Gastrocnemius medialis (tissue), 4 donors: Measurements from ENCODE around the gene RNF121.

Source experiments
- POLR2A ChIP-seq, 2 donors: fragments of 450-650 bp; IDR thresholded peaks; one replicate each; pipeline ENCODE4 v1.6.1; 2017; ENCODE audit warnings: antibody characterized with exemption in 2 of 2, mild to moderate bottlenecking in 2 of 2, moderate library complexity in 2 of 2
- TF ChIP-seq, protein P1 (sequence below), 5 experiments: fragments of 450-650 bp in 3 of 5; fragments of 200-600 bp in 2 of 5; sonication (generic) in 2 of 5; IDR thresholded peaks in 4 of 5; conservative IDR thresholded peaks in 1 of 5; 1 replicate in 4 of 5; 2 replicates in 1 of 5; pipeline ENCODE4 v1.5.1; 2016 to 2019; ENCODE audit warnings: antibody characterized with exemption in 5 of 5, mild to moderate bottlenecking in 3 of 5, moderate library complexity in 3 of 5

GRCh38 chr11:72036687-72037086 is 107.8 kb downstream of the RNF121 start:
- TF ChIP-seq POLR2A (IDR thresholded peaks at IDR 0.05): no peak
- TF ChIP-seq, protein P1, sequence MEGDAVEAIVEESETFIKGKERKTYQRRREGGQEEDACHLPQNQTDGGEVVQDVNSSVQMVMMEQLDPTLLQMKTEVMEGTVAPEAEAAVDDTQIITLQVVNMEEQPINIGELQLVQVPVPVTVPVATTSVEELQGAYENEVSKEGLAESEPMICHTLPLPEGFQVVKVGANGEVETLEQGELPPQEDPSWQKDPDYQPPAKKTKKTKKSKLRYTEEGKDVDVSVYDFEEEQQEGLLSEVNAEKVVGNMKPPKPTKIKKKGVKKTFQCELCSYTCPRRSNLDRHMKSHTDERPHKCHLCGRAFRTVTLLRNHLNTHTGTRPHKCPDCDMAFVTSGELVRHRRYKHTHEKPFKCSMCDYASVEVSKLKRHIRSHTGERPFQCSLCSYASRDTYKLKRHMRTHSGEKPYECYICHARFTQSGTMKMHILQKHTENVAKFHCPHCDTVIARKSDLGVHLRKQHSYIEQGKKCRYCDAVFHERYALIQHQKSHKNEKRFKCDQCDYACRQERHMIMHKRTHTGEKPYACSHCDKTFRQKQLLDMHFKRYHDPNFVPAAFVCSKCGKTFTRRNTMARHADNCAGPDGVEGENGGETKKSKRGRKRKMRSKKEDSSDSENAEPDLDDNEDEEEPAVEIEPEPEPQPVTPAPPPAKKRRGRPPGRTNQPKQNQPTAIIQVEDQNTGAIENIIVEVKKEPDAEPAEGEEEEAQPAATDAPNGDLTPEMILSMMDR (IDR thresholded peaks at IDR 0.05 in 4 of 5, conservative IDR thresholded peaks at IDR 0.05 in 1 of 5): no peak
